Ascending aorta (tissue), 2 donors: ENCODE results near the gene MB. TPM values are rescaled to one million over a fixed set of nuclear protein-coding genes. Genes with fewer than 3 reads are reported as not detected.

ENCODE experiments used
- DNase-seq, 2 donors: peaks; one replicate each; pipeline ENCODE4 v3.0.0-alpha.2; 2019; ENCODE audit warnings: low spot score in 2 of 2
- H3K27ac ChIP-seq, 2 donors: fragments of 200-600 bp; sonication (generic); one replicate each; pipeline ENCODE4 v1.5.1; 2016 to 2017; ENCODE audit warnings: mild to moderate bottlenecking in 1 of 2
- H3K27me3 ChIP-seq: fragments of 200-600 bp; sonication (generic); one replicate; pipeline ENCODE4 v1.5.1; 2017
- H3K36me3 ChIP-seq, 2 donors: fragments of 200-600 bp; sonication (generic); one replicate each; pipeline ENCODE4 v1.5.1; 2016
- H3K4me1 ChIP-seq, 2 donors: fragments of 200-600 bp; sonication (generic); one replicate each; pipeline ENCODE4 v1.5.1; 2016 to 2017; ENCODE audit warnings: mild to moderate bottlenecking in 1 of 2
- H3K4me3 ChIP-seq, 2 donors: fragments of 200-600 bp; sonication (generic); one replicate each; pipeline ENCODE4 v1.5.1; 2016 to 2017; ENCODE audit warnings: mild to moderate bottlenecking in 1 of 2
- H3K9me3 ChIP-seq, 2 donors: fragments of 200-600 bp; sonication (generic); one replicate each; pipeline ENCODE4 v1.5.1; 2016
- intact Hi-C: fragments of 100-400 bp; cut with DNase I; formaldehyde crosslinking; loops from one replicate; pipeline ENCODE4 v1.15.1; 2023
- total RNA-seq: library from RNA; depleted of rRNA; stranded (reverse); fragments of >200 nt; gene quantifications from one replicate; pipeline ENCODE4 v1.1.0, GENCODE V29; 2016
- TF ChIP-seq, protein P1 (sequence below), 3 experiments: fragments of 200-600 bp in 2 of 3; fragments of 450-650 bp in 1 of 3; sonication (generic) in 2 of 3; IDR thresholded peaks; one replicate each; pipeline ENCODE4 v1.5.1; 2016 to 2019; ENCODE audit warnings: antibody characterized with exemption in 3 of 3, mild to moderate bottlenecking in 1 of 3, moderate library complexity in 1 of 3

Gene MB
- total RNA-seq, 1 donor from 2014 or later: not detected

DNA sequence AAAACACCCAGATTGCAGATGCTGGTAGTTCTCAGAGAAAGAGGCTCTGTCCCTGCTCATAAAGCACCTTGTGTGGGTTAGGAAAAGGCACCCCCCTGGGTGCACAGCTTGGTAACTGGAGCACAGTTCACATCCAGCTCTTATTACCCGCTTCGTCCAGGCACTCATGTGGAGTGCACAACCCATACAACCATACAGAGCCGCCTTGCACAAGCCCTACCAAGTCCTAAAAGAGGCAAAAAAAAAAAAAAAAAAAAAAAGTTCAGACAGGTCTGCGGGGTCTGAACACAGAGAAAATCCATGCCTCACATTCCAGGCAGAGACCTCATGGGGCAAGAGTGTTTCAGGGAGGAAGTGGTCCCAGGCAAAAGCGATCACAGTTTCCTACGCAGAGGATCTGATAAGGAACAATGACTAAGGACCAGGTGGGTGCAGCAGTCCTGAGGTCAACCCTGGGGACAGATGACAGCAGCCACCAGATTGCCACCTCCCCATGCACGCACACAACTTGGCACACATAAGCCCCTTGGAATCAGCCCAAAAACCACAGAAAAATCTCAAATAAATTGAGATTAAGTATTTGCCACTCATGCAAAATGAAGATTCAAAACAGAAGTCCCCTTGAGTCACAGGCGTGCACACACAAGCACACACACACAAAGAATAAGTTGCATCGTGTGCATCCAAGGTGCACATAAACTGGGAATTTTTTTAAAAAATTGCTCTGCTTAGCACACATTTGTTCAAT lies 12.3 kb downstream of the MB start:
- no peak for DNase-seq
- intact Hi-C loops: no loop called here
- peaks cover 2 to 13% of the 10 kb centered on the region in 2 donors for H3K4me1 ChIP-seq
- no peak overlapping the region for H3K4me3 ChIP-seq
- no peaks in the 10 kb centered on the region for H3K36me3 ChIP-seq
- TF ChIP-seq, protein P1, sequence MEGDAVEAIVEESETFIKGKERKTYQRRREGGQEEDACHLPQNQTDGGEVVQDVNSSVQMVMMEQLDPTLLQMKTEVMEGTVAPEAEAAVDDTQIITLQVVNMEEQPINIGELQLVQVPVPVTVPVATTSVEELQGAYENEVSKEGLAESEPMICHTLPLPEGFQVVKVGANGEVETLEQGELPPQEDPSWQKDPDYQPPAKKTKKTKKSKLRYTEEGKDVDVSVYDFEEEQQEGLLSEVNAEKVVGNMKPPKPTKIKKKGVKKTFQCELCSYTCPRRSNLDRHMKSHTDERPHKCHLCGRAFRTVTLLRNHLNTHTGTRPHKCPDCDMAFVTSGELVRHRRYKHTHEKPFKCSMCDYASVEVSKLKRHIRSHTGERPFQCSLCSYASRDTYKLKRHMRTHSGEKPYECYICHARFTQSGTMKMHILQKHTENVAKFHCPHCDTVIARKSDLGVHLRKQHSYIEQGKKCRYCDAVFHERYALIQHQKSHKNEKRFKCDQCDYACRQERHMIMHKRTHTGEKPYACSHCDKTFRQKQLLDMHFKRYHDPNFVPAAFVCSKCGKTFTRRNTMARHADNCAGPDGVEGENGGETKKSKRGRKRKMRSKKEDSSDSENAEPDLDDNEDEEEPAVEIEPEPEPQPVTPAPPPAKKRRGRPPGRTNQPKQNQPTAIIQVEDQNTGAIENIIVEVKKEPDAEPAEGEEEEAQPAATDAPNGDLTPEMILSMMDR (IDR thresholded peaks at IDR 0.05): no peak
- H3K27me3 ChIP-seq: no peaks in the 10 kb centered on the region
- H3K9me3 ChIP-seq: no peaks in the 10 kb centered on the region
- no peak overlapping the region for H3K27ac ChIP-seq

DNA sequence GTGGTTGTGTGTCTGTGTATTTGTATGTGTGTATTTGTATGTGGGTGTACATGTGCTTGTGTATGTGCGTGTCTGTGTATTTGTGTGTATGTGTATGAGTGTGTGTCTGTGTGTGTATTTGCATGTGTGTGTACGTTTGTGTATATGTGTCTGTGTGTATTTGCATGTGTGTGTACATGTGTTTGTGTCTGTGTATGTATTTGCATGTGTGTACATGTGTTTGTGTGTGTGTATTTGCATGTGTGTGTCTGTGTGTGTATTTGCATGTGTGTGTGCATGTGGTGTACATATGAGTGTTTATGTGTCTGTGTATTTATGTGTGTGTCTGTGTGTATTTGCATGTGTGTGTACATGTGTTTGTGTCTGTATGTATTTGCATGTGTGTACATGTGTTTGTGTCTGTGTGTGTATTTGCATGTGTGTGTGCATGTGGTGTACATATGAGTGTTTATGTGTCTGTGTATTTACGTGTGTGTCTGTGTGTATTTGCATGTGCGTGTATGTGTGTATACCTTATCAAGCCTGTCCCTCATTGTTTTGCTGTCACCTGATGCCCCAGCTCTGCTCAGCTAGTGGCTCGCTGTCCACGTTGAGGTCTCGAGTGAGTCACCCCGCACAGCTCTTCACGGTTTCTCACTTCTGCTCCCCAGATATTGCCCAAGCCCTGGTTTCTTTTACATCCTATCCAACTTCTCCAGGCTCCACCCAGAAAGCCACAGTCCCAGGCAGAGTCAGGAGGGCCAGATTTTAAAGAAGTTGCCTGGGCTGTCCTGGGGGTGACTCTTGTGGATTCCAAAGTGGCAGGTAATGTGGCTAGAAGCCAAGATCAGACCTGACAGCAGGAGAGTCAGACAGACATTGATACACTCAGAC lies 15.2 kb downstream of the MB start:
- Histone ChIP-seq H3K4me3 (no peak overlapping the region), H3K9me3 (no peaks in the 10 kb centered on the region), H3K4me1 (peaks cover 2 to 13% of the 10 kb centered on the region in 2 donors), H3K27ac (no peak overlapping the region), H3K27me3 (no peaks in the 10 kb centered on the region), H3K36me3 (no peaks in the 10 kb centered on the region)
- intact Hi-C loops: no loop called here
- DNase-seq: no peak
- TF ChIP-seq, protein P1 (IDR thresholded peaks at IDR 0.05): no peak

DNA sequence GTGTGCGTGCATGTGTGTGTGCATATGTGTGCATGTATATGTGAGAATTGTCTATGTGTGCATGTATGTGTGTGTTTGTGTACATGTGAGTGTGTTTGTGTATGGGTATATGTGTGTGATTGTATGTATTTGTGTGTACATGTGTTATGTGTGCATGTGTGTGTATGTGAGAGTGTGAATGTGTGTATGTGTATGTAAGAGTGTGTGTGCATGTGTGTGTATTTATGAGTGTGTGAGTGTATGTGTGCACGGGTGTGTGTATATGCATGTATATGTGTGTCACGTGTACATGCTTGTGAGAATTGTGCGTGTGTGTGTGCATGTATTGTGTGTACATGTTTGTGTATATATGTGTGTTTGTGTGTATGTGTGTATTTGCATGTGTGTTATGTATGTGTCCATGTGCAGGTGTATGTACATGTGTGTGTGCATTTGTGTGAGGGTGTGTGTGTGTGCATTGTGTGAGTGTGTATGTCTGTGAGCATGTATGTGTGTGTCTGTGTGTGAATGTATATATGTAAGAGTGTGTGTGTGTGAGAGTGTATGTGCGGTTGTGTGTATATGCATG lies 16.0 kb downstream of the MB start:
- Histone ChIP-seq H3K36me3 (no peaks in the 10 kb centered on the region), H3K27ac (no peak overlapping the region), H3K27me3 (no peaks in the 10 kb centered on the region), H3K9me3 (no peaks in the 10 kb centered on the region), H3K4me3 (no peak overlapping the region), H3K4me1 (peaks cover 0 to 6% of the 10 kb centered on the region in 2 donors)
- TF ChIP-seq, protein P1 (IDR thresholded peaks at IDR 0.05): no peak
- intact Hi-C loops: no loop called here
- no peak for DNase-seq

DNA sequence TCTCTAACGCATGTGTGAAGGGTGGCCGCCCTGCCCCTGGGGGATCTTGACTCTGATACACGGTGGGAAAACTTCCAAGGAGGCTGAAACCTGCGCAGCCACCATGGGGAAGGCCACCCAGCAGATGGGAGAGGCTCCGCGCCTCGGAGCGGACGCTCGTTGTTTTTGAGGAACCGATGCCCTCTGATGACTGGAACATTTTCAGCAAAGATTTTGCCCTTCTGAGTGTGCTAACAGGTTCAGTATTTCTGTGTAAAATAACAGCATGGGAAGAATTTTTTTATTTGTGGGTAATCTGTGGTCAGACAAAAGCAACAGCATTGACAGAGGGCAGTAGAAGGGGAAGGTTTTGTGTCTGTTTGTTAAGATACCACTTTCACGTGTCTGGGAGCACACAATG lies 16.7 kb downstream of the MB start:
- H3K36me3 ChIP-seq: no peaks in the 10 kb centered on the region
- intact Hi-C loops: no loop called here
- no peaks in the 10 kb centered on the region for H3K9me3 ChIP-seq
- TF ChIP-seq, protein P1 (IDR thresholded peaks at IDR 0.05): no peak
- no peaks in the 10 kb centered on the region for H3K27me3 ChIP-seq
- H3K4me1 ChIP-seq: no peaks in the 10 kb centered on the region
- H3K4me3 ChIP-seq: no peak overlapping the region
- DNase-seq: no peak
- no peak overlapping the region for H3K27ac ChIP-seq

DNA sequence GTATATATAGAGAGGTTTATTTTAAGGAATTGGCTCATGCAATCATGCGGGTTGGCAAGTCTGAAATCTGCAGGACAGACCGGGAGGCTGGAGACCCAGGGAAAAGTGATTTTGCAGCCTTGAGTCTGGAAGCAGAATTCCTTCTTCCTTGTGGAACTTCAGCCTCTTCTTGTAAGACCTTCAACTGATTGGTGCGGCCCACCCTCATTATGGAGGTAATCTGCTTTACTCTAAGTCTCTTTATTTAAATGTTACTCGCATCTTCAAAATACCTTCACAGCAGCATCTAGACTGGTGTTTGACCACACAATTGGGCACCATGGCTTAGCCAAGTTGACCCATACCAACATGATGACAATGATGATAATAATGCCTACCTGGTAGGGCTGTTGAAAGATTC lies 17.8 kb downstream of the MB start:
- no peak for DNase-seq
- no peaks in the 10 kb centered on the region for H3K36me3 ChIP-seq
- intact Hi-C loops: no loop called here

More for the DNA sequence above, 17.8 kb downstream of the MB start:
- H3K9me3 ChIP-seq: no peaks in the 10 kb centered on the region
- H3K4me3 ChIP-seq: no peak overlapping the region
- no peaks in the 10 kb centered on the region for H3K4me1 ChIP-seq
- H3K27ac ChIP-seq: no peak overlapping the region
- no peaks in the 10 kb centered on the region for H3K27me3 ChIP-seq
- TF ChIP-seq, protein P1 (IDR thresholded peaks at IDR 0.05): no peak
